Umbilical cord (tissue), 2 donors: Measurements from ENCODE around the gene ALDOA. TPM values are rescaled to one million over a fixed set of nuclear protein-coding genes. Genes with fewer than 3 reads are reported as not detected.
"Not testable (repeated sequence)": the region's sequence is repeated elsewhere in the genome, so short reads cannot be mapped to it uniquely, and the experiment has no call there.

Experiments used
- DNase-seq: peaks from one replicate; pipeline ENCODE4 v3.0.0-alpha.2; 2015; ENCODE audit warnings: low spot score
- total RNA-seq: library from RNA; depleted of rRNA; stranded (reverse); fragments of >200 nt; gene quantifications from one replicate; pipeline ENCODE4 v1.2.3, GENCODE V29; 2014; ENCODE audit warnings: low replicate concordance; ENCODE audit not compliant: insufficient read depth

Gene ALDOA
- total RNA-seq, 1 donor from 2014 or later = 321 TPM

DNA sequence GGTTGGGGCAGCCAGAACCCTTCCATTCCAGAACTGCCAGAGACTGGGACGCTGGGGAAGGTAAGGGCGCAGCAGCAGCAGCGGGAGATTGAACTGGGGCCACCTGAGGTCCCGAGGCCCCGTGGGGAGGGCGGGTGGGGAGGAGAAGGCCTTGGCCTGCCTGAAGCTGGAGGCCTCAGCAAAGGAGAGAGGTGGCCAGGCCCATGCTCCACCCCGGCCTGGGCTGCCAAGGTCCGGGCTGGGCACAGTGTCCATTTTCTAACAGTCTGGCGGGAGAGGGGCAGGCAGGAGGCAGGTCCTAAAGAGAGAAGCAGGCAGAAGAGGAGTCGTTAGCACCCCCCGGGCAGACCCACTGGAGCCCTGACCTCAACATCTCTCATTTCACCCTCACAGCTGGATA, 48.9 kb downstream of the ALDOA start:
- DNase-seq = no peak

- not testable (repeated sequence) for DNase-seq
These were observed 49.3 kb downstream of the ALDOA start for GRCh38 chr16:30114833-30115232.

GRCh38 chr16:30115238-30115637, 49.7 kb downstream of the ALDOA start:
- DNase-seq = no peak

GRCh38 chr16:30116291-30117207, 51.0 kb downstream of the ALDOA start:
- DNase-seq = no peak

- no peak for DNase-seq
These were observed 52.2 kb downstream of the ALDOA start for GRCh38 chr16:30117768-30118167.

DNA sequence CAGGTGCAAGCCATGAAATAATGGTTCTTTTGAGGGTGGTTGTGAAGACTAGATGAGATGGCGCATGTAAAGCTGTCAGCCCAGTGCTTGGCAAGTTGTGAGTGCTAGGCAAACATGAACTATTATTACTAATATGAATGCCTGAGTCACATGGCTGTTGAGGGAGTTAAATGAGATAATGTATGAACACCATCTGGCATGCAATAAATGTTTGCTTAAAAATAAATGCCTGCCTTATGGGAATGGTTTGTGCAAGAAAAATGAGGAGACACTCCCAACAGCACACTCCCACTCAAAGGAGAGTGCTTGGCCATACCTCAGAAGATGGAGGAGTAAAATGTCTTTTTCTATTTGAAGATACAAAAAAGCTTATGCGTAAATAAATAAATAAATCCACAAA, 53.9 kb downstream of the ALDOA start:
- DNase-seq = no peak

Other genes with a start within 250 kb of the ALDOA start
- 13.7 TPM for gene PAGR1, start 249.6 kb upstream of the ALDOA start, total RNA-seq
- 91.7 TPM for gene MVP, start 245.3 kb upstream of the ALDOA start, total RNA-seq
- gene CDIPT, start 202.5 kb upstream of the ALDOA start, total RNA-seq = 68.1 TPM
- gene SEZ6L2, start 166.2 kb upstream of the ALDOA start, total RNA-seq = 12.5 TPM
- not detected for gene ASPHD1, start 165.3 kb upstream of the ALDOA start, total RNA-seq
- gene KCTD13, start 139.5 kb upstream of the ALDOA start, total RNA-seq = 9.4 TPM
- gene TMEM219, start 103.7 kb upstream of the ALDOA start, total RNA-seq = 26.7 TPM
- gene TAOK2, start 91.9 kb upstream of the ALDOA start, total RNA-seq = 31.8 TPM
- gene HIRIP3, start 70.1 kb upstream of the ALDOA start, total RNA-seq = 1.4 TPM
- 8.9 TPM for gene INO80E, start 69.5 kb upstream of the ALDOA start, total RNA-seq
- 0.48 TPM for gene DOC2A, start 54.7 kb upstream of the ALDOA start, total RNA-seq
- 8.9 TPM for gene C16orf92, start 42.6 kb upstream of the ALDOA start, total RNA-seq
- gene TLCD3B, start 34.5 kb upstream of the ALDOA start, total RNA-seq = not detected
- gene PPP4C, start 10.2 kb downstream of the ALDOA start, total RNA-seq = 46.5 TPM
- gene TBX6, start 26.2 kb downstream of the ALDOA start, total RNA-seq = 0.48 TPM
- gene YPEL3, start 30.5 kb downstream of the ALDOA start, total RNA-seq = 23.6 TPM
- not detected for gene GDPD3, start 47.8 kb downstream of the ALDOA start, total RNA-seq
- 23.8 TPM for gene MAPK3, start 57.5 kb downstream of the ALDOA start, total RNA-seq
- gene CORO1A, start 117.8 kb downstream of the ALDOA start, total RNA-seq = 22.9 TPM
- 110 TPM for gene BOLA2B, start 127.9 kb downstream of the ALDOA start, total RNA-seq
- 10.8 TPM for gene SLX1A, start 128.1 kb downstream of the ALDOA start, total RNA-seq
- gene SULT1A3, start 133.5 kb downstream of the ALDOA start, total RNA-seq = 5.1 TPM
- gene NPIPB13, start 182.7 kb downstream of the ALDOA start, total RNA-seq = 0.24 TPM